GM12873 (cell line): ENCODE measurements around the gene LINC01488.

Source experiments
- CTCF ChIP-seq: IDR thresholded peaks from 2 replicates; pipeline ENCODE4 v1.5.1; 2012; ENCODE audit warnings: low read depth, mild to moderate bottlenecking, moderate library complexity, low read length, control low read depth; ENCODE audit not compliant: insufficient read depth; ENCODE audit errors: missing control alignments

LINC01488 gene

DNA sequence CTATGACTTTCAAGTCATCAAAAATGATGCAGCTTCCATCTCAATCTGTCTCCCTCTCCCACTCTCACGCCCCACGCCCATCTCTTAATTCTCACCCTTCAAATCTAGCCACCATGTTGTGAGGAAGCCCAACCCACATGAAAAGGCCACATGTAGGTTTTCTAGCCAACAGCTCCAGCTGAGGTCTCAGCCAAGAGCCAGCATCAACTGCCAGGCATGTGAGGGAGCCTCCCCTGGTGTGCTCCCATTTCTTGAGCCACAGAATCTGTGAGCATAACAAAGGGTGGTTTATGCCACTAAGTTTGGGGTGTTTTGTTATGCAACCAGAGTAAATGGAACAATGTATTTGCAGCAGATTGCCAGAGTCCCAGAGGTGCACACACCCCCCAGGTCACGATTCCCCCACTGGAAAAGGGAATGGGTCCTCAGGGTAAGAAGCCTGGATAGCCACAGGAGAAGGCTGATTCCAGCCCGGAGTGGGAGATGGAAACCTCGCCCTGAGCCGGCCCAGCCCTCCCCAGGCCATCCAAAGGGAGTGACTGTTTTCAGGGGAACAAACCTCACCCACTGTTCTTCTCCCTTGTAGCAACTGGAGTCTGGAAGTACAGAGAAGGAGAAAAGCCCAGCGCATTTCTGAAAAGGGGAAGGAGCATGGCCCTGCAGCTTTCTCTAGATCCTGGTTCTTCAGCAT lies 20.0 kb upstream of the LINC01488 start:
- TF ChIP-seq CTCF: no peak

DNA sequence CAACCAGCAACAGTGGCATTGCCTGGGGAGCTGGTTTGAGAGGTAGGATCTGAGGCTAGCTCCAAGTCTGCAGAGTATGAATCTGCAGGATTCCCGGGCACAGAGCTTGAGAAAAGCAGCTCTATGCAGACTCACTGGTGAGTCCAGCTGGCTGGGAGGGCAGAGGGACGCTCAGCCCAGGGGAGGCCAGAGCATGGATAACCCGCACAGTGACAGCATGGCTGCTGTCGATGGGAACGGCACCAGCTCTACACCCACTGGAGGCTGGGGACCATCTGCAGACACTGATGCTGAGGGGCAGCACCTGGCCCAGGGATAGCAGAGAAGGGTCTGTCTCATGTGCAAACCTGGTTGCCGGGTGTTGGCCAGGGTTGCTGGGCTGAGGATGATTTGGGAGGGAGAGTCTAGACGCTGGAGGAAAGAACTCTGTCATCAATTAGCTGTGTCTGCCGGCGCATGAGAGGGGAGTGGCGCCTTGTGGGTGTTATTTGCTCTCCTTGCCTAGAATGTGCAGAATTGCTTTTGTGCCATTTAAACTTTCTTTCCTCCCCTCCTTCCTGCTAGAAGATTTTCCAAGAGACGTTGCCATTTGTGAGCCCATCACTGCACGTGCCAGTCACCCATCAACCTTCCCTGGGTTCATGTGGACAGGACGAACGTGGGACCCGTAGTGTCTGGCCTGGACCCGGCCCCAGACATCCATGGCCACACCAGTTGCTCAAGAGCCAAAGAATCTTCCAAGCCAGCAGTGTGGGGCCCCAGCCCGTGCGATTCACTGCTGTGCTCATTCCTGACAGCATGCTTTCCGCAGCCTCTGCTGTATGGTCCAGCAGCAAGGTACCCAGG lies 19.1 kb upstream of the LINC01488 start:
- no peak for TF ChIP-seq CTCF

GRCh38 chr11:69463181-69463994 lies 18.1 kb upstream of the LINC01488 start:
- no peak for TF ChIP-seq CTCF

- TF ChIP-seq CTCF: no peak
These were observed 17.2 kb upstream of the LINC01488 start for GRCh38 chr11:69463995-69464960.

- no peak for TF ChIP-seq CTCF
These were observed 16.0 kb upstream of the LINC01488 start for GRCh38 chr11:69465236-69466000.

DNA sequence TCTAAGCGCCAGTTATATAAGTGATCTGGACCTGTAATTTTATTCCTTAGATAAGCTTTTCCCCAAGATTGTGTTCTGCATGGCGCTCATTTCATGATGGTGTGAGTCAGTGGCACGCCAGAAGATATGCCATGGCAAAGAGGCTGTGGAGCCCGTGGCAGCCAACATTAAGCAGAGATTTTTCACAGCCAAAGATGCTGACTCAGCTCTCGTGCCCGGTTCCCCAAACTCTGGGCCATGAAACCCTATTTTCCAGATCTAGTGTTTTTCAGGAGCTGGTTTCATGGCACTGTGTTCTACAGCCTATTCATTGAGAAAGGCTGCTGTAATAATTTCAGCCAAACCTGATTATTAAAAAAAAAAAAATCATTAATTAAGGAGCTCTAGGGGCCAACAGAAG lies 15.4 kb upstream of the LINC01488 start:
- TF ChIP-seq CTCF: no peak
